Measurements from ENCODE around the gene ABHD16B.

Gene ABHD16B

GRCh38 chr20:63898882-63899558 lies 37.7 kb downstream of the ABHD16B start (continued):
- TF ChIP-seq PATZ1 (CRISPR knock-in tag; IDR thresholded peaks at IDR 0.05; ENCODE audit: borderline replicate concordance) (no peak), TOX (CRISPR knock-in tag; IDR thresholded peaks at IDR 0.05; ENCODE audit: borderline replicate concordance) (no peak)

GRCh38 chr20:63900413-63900812 lies 39.1 kb downstream of the ABHD16B start:
- no peak for TF ChIP-seq CSDC2 (CRISPR knock-in tag; IDR thresholded peaks at IDR 0.05)
- TF ChIP-seq PPARA (CRISPR knock-in tag; IDR thresholded peaks at IDR 0.05; ENCODE audit: borderline replicate concordance): no peak
- no peak for TF ChIP-seq SNAI2 (CRISPR knock-in tag; IDR thresholded peaks at IDR 0.05)
- no peak for TF ChIP-seq TCF4 (CRISPR knock-in tag; IDR thresholded peaks at IDR 0.05; ENCODE audit: borderline replicate concordance)
- TF ChIP-seq TSHZ2 (CRISPR knock-in tag; IDR thresholded peaks at IDR 0.05): no peak
- TF ChIP-seq ARNTL (CRISPR knock-in tag; IDR thresholded peaks at IDR 0.05; ENCODE audit: borderline replicate concordance, low read depth): no peak
- TF ChIP-seq ISL1 (CRISPR knock-in tag; IDR thresholded peaks at IDR 0.05): no peak
- no peak for TF ChIP-seq PATZ1 (CRISPR knock-in tag; IDR thresholded peaks at IDR 0.05; ENCODE audit: borderline replicate concordance)
- no peak for TF ChIP-seq ZNF70 (CRISPR knock-in tag; IDR thresholded peaks at IDR 0.05)
- no peak for TF ChIP-seq ZFP3 (CRISPR knock-in tag; IDR thresholded peaks at IDR 0.05)
- TF ChIP-seq ESRRG (CRISPR knock-in tag; IDR thresholded peaks at IDR 0.05): no peak
- no peak for TF ChIP-seq ZFP30 (CRISPR knock-in tag; IDR thresholded peaks at IDR 0.05)
- no peak for TF ChIP-seq OSR1 (CRISPR knock-in tag; IDR thresholded peaks at IDR 0.05)
- TF ChIP-seq ZNF565 (CRISPR knock-in tag; conservative IDR thresholded peaks at IDR 0.05; ENCODE audit: low read depth): no peak
- TF ChIP-seq CSRNP3 (CRISPR knock-in tag; IDR thresholded peaks at IDR 0.05): no peak
- no peak for TF ChIP-seq CREB5 (CRISPR knock-in tag; IDR thresholded peaks at IDR 0.05; ENCODE audit: low read depth)
- TF ChIP-seq ZNF8 (CRISPR knock-in tag; IDR thresholded peaks at IDR 0.05): no peak
- no peak for TF ChIP-seq POU6F1 (CRISPR knock-in tag; IDR thresholded peaks at IDR 0.05; ENCODE audit: borderline replicate concordance, low read depth)
- ATAC-seq: no peak

All from SK-N-SH treated with all-trans-retinoic acid at 6 μM for 48 hours (cell line).